Hepatocyte (in vitro differentiated cells): ENCODE measurements around the gene USP12. TPM values are rescaled to one million over a fixed set of nuclear protein-coding genes. Genes with fewer than 3 reads are reported as not detected.
"Not testable (repeated sequence)": the region's sequence is repeated elsewhere in the genome, so short reads cannot be mapped to it uniquely, and the experiment has no call there.

Experiments
- DNase-seq: peaks from one replicate; pipeline ENCODE4 v3.0.0-alpha.2; 2016; ENCODE audit warnings: low spot score
- H2AFZ ChIP-seq: fragments of 200-600 bp; sonication (generic); 2 replicates; pipeline ENCODE4 v1.6.0; 2016; ENCODE audit warnings: antibody characterized with exemption, mild to moderate bottlenecking
- H3K27ac ChIP-seq: fragments of 200-600 bp; sonication (generic); 2 replicates; pipeline ENCODE4 v1.5.1; 2016; ENCODE audit warnings: mild to moderate bottlenecking
- H3K27me3 ChIP-seq: fragments of 200-600 bp; sonication (generic); 2 replicates; pipeline ENCODE4 v1.6.1; 2016
- H3K36me3 ChIP-seq: fragments of 200-600 bp; sonication (generic); replicated peaks from 2 replicates; pipeline ENCODE4 v1.5.1; 2016; ENCODE audit warnings: low read depth; ENCODE audit not compliant: insufficient read depth
- H3K4me1 ChIP-seq: fragments of 200-600 bp; sonication (generic); 2 replicates; pipeline ENCODE4 v1.5.1; 2016; ENCODE audit warnings: mild to moderate bottlenecking, moderate library complexity; ENCODE audit not compliant: insufficient read depth
- H3K4me2 ChIP-seq: fragments of 200-600 bp; sonication (generic); 2 replicates; pipeline ENCODE4 v1.6.0; 2016
- H3K4me3 ChIP-seq: fragments of 200-600 bp; sonication (generic); 2 replicates; pipeline ENCODE4 v1.5.1; 2016; ENCODE audit warnings: mild to moderate bottlenecking
- H3K79me2 ChIP-seq: fragments of 200-600 bp; sonication (generic); 2 replicates; pipeline ENCODE4 v1.6.0; 2017; ENCODE audit warnings: mild to moderate bottlenecking
- H3K9me2 ChIP-seq: fragments of 200-600 bp; sonication (generic); replicated peaks from 2 replicates; pipeline ENCODE4 v1.6.0; 2017; ENCODE audit warnings: mild to moderate bottlenecking; ENCODE audit not compliant: insufficient read depth
- H3K9me3 ChIP-seq: fragments of 200-600 bp; sonication (generic); 2 replicates; pipeline ENCODE4 v1.5.1; 2016; ENCODE audit warnings: low read depth, mild to moderate bottlenecking
- H4K20me1 ChIP-seq: fragments of 200-600 bp; sonication (generic); 2 replicates; pipeline ENCODE4 v1.6.0; 2016; ENCODE audit warnings: mild to moderate bottlenecking; ENCODE audit not compliant: insufficient read depth, poor library complexity, severe bottlenecking
- EZH2 ChIP-seq: fragments of 200-600 bp; sonication (generic); IDR thresholded peaks from 2 replicates; pipeline ENCODE4 v1.6.1; 2016; ENCODE audit warnings: antibody characterized with exemption, mild to moderate bottlenecking, borderline replicate concordance
- EZH2phosphoT487 ChIP-seq: fragments of 200-600 bp; sonication (generic); IDR thresholded peaks from one replicate; pipeline ENCODE4 v1.6.1; 2018; ENCODE audit warnings: antibody characterized with exemption, mild to moderate bottlenecking, low read depth, moderate library complexity; ENCODE audit not compliant: unreplicated experiment, severe bottlenecking
- WGBS: methylation state at CpG from one replicate; pipeline ENCODE4 v1.1.6; 2016; ENCODE audit warnings: low lambda C conversion rate; ENCODE audit errors: missing lambda C conversion rate; 5-methylcytosine and 5-hydroxymethylcytosine counted together
- polyA plus RNA-seq: library from polyadenylated mRNA; unstranded; fragments of >200 nt; fragmentation: Nextera tagmentation; extraction: Ambion mirVana; gene quantifications from 2 replicates; pipeline ENCODE4 v1.2.1, GENCODE V29; 2016
- total RNA-seq: library from RNA; depleted of rRNA; stranded (reverse); fragments of >200 nt; gene quantifications from 2 replicates; pipeline ENCODE4 v1.2.3, GENCODE V29; 2014
- TF ChIP-seq, protein P1 (sequence below): fragments of 200-600 bp; sonication (generic); IDR thresholded peaks from 2 replicates; pipeline ENCODE4 v1.5.1; 2016; ENCODE audit warnings: antibody characterized with exemption, mild to moderate bottlenecking; ENCODE audit not compliant: poor library complexity

The USP12 gene
- total and polyA plus RNA-seq, 2 experiments from 2014 or later = 17.5 to 26.4 TPM

DNA sequence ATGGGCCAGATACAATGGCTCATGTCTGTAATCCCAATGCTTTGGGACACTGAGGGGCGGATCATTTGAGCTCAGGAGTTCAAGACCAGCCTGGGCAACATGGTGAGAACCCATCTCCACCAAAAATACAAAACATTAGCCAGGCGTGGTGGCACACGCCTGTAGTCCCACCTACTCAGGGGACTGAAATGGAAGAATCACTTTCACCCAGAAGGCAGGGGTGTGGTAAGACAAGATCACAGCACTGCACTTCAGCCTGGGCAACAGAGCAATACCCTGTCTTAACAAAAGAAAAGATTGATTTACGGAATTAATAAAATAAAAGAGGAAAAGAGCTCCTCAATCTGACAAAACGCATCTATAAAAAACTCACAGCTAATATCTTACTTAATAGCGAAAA, 22.7 kb downstream of the USP12 start:
- no peaks in the 10 kb centered on the region for H3K9me3 ChIP-seq
- H3K79me2 ChIP-seq = peaks cover 99% of the 10 kb centered on the region
- H3K27me3 ChIP-seq = no peaks in the 10 kb centered on the region
- no peak overlapping the region for H3K27ac ChIP-seq
- H3K4me1 ChIP-seq = no peaks in the 10 kb centered on the region
- TF ChIP-seq, protein P1, sequence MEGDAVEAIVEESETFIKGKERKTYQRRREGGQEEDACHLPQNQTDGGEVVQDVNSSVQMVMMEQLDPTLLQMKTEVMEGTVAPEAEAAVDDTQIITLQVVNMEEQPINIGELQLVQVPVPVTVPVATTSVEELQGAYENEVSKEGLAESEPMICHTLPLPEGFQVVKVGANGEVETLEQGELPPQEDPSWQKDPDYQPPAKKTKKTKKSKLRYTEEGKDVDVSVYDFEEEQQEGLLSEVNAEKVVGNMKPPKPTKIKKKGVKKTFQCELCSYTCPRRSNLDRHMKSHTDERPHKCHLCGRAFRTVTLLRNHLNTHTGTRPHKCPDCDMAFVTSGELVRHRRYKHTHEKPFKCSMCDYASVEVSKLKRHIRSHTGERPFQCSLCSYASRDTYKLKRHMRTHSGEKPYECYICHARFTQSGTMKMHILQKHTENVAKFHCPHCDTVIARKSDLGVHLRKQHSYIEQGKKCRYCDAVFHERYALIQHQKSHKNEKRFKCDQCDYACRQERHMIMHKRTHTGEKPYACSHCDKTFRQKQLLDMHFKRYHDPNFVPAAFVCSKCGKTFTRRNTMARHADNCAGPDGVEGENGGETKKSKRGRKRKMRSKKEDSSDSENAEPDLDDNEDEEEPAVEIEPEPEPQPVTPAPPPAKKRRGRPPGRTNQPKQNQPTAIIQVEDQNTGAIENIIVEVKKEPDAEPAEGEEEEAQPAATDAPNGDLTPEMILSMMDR = no peak
- TF ChIP-seq EZH2phosphoT487 (no peak), EZH2 (no peak)
- H4K20me1 ChIP-seq = peaks cover 38% of the 10 kb centered on the region
- no peak overlapping the region for H2AFZ ChIP-seq
- no peaks in the 10 kb centered on the region for H3K36me3 ChIP-seq
- no peak overlapping the region for H3K4me2 ChIP-seq
- WGBS = 98% methylated on average over 6 of the region's 6 CpGs
- H3K9me2 ChIP-seq = no peaks in the 10 kb centered on the region
- H3K4me3 ChIP-seq = no peak overlapping the region
- DNase-seq = no peak

DNA sequence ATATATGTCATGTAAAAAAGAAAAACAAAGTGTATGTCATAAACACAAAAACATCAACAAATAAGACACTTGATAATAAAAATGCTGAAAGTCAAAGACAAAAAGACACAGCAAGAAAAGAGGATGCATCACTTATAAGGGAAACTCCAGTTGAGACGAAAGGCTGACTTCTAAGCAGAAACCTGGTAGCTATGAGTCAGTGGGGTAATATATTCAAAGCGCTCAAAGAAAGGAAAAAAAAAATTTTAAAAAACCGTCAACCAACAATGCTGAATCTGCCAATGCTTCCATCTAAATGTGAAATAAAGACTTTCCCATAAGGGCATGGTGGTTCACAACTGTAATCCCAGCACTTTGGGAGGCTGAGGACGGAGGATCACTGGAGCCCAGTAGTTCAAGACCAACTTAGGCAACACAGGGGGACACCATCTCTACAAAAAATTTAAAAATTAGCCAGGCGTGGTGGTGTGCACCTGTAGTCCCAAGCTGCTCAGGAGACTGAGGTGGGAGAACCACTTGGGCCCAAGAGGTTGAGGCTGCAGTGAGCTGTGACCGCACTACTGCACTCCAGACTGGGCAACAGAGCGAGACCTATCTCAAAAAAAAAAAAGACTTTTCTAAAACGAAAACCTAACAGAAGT, 24.0 kb downstream of the USP12 start:
- no peaks in the 10 kb centered on the region for H3K4me1 ChIP-seq
- no peak overlapping the region for H3K4me3 ChIP-seq
- H3K9me2 ChIP-seq = no peaks in the 10 kb centered on the region
- no peak overlapping the region for H3K27ac ChIP-seq
- no peaks in the 10 kb centered on the region for H3K36me3 ChIP-seq
- WGBS = 93% methylated on average over 8 of the region's 8 CpGs
- H4K20me1 ChIP-seq = peaks cover 36% of the 10 kb centered on the region
- no peak for DNase-seq
- H2AFZ ChIP-seq = no peak overlapping the region
- TF ChIP-seq EZH2phosphoT487 = no peak
- TF ChIP-seq, protein P1 = no peak
- TF ChIP-seq EZH2 = no peak
- H3K9me3 ChIP-seq = no peaks in the 10 kb centered on the region
- H3K79me2 ChIP-seq = peaks cover 99% of the 10 kb centered on the region
- no peak overlapping the region for H3K4me2 ChIP-seq
- H3K27me3 ChIP-seq = no peaks in the 10 kb centered on the region

DNA sequence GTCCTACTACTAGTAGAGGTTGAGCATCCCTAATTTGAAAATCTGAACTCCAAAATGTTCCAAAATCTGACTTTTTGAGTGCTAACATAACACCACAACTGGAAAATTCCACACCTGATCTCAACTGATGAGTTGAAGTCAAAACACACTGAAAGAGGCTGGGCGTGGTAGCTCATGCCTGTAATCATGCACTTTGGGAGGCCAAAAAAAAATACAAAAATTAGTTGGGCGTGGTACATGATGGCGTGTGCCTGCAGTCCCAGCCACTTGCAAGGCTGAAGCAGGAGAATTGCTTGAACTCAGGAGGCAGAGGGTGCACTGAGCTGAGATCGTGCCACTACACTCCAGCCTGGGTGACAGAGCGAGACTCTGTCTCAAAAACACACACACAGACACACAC, 29.9 kb downstream of the USP12 start:
- H3K9me2 ChIP-seq = no peaks in the 10 kb centered on the region
- H4K20me1 ChIP-seq = peaks cover 22% of the 10 kb centered on the region
- H3K4me3 ChIP-seq = no peak overlapping the region
- DNase-seq = no peak
- no peak overlapping the region for H3K27ac ChIP-seq
- no peak overlapping the region for H2AFZ ChIP-seq
- peaks cover 100% of the 10 kb centered on the region for H3K79me2 ChIP-seq
- no peaks in the 10 kb centered on the region for H3K9me3 ChIP-seq
- 99% methylated on average over 5 of the region's 5 CpGs for WGBS
- TF ChIP-seq, protein P1 = no peak
- TF ChIP-seq EZH2 (no peak), EZH2phosphoT487 (no peak)
- H3K4me1 ChIP-seq = no peaks in the 10 kb centered on the region
- no peaks in the 10 kb centered on the region for H3K27me3 ChIP-seq
- H3K36me3 ChIP-seq = no peaks in the 10 kb centered on the region
- H3K4me2 ChIP-seq = no peak overlapping the region

DNA sequence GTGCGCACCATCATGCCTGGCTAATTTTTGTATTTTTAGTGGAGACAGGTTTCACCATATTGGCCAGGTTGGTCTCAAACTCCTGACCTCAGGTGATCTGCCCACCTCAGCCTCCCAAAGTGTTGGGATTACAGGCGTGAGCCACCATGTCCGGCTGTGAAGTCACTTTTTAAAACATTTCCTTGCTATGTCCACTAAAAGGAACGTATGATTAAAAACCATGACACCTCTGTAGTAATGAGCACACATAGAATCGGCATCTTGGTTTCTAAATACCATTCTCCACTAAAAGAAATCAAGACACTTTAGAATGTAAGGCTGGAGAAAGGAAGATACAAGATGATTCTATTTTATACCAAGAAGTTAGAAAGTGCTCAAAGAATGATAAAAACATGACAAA, 30.5 kb downstream of the USP12 start:
- Histone ChIP-seq H3K79me2 (peaks cover 100% of the 10 kb centered on the region), H4K20me1 (peaks cover 26% of the 10 kb centered on the region)
- H3K36me3 ChIP-seq, H3K9me2 ChIP-seq, H3K4me1 ChIP-seq, H3K27me3 ChIP-seq, H3K9me3 ChIP-seq, DNase-seq, H3K4me3 ChIP-seq, H3K4me2 ChIP-seq, H3K27ac ChIP-seq, H2AFZ ChIP-seq: not testable (repeated sequence)
- 97% methylated on average over 5 of the region's 5 CpGs for WGBS
